ENCODE results near the gene KRTAP10-6. TPM values are rescaled to one million over a fixed set of nuclear protein-coding genes. Genes with fewer than 3 reads are reported as not detected.

The KRTAP10-6 gene
- total and polyA plus RNA-seq, 2 of the 8 experiments (the other 6 are each of a cell fraction or from before 2014, with no cell fraction given), result 0.12 TPM; not detected in 1

- peak overlapping the region; percentile 76 for H3K4ac ChIP-seq (replicated peaks; ENCODE audit: insufficient read length, low read depth, low read length)
- peak overlapping the region; percentile 32; the same call in 1 of the 2 replicates for H3K18ac ChIP-seq (ENCODE audit: extremely low read depth, low read length)
- H3K36me3 ChIP-seq (ENCODE audit: control insufficient read depth in 2 of 4, insufficient read depth in 4 of 4, low read length in 3 of 4), result no peaks in the 10 kb centered on the region
- H2BK120ac ChIP-seq (replicated peaks; ENCODE audit: low read depth, low read length), result no peak overlapping the region
- H2BK15ac ChIP-seq (ENCODE audit: low read length), result peak overlapping the region; percentile 72; the same call in 1 of the 2 replicates
- no peak overlapping the region for H2AFZ ChIP-seq (ENCODE audit: low read length)
- H2BK20ac ChIP-seq (ENCODE audit: low read length), result peak overlapping the region; percentile 66; the same call in 1 of the 2 replicates
- no peak overlapping the region for H4K5ac ChIP-seq (ENCODE audit: insufficient read length, low read depth, low read length)
- no peak overlapping the region for H3K56ac ChIP-seq (replicated peaks; ENCODE audit: insufficient read length, low read depth, low read length)
- no peak overlapping the region for H3K4me3 ChIP-seq (ENCODE audit: extremely low read depth in 1 of 4, insufficient read depth in 2 of 4, low read depth in 3 of 4, low read length in 4 of 4)
- no peaks in the 10 kb centered on the region for H3K27me3 ChIP-seq (replicated peaks in 1 of 4; ENCODE audit: control insufficient read depth in 3 of 4, extremely low read depth in 1 of 4, insufficient read depth in 3 of 4, low read length in 3 of 4)
- H3K23me2 ChIP-seq (ENCODE audit: low read depth, low read length), result no peaks in the 10 kb centered on the region
- TF ChIP-seq CBX8 (IDR thresholded peaks at IDR 0.05; ENCODE audit: borderline replicate concordance, low read depth, low read length) (no peak), CTCF (IDR thresholded peaks at IDR 0.05; ENCODE audit: control extremely low read depth in 1 of 3, insufficient read depth in 1 of 3, low read depth in 1 of 3, low read length in 3 of 3) (no peak), KDM5A (IDR thresholded peaks at IDR 0.05; ENCODE audit: low read length) (no peak), RBBP5 (IDR thresholded peaks at IDR 0.05; ENCODE audit: borderline replicate concordance, low read depth, low read length) (no peak), USF2 (IDR thresholded peaks at IDR 0.05; ENCODE audit: low read length) (no peak), ZNF274 (IDR thresholded peaks at IDR 0.05; ENCODE audit: borderline replicate concordance, extremely low read depth, low read length) (no peak), POU5F1 (IDR thresholded peaks at IDR 0.05; ENCODE audit: low read depth, low read length) (no peak), CHD1 (IDR thresholded peaks at IDR 0.05; ENCODE audit: low read depth, low read length) (no peak), EGR1 (IDR thresholded peaks at IDR 0.05; ENCODE audit: borderline replicate concordance, low read depth, low read length) (no peak), JUN (IDR thresholded peaks at IDR 0.05; ENCODE audit: low read depth, low read length) (no peak)
- peak overlapping the region; percentile 45; the same call in 1 of the 2 replicates for H4K8ac ChIP-seq (ENCODE audit: extremely low read depth, insufficient read depth, low read length)
- DNase-seq (ENCODE audit: low read depth in 1 of 2, low spot score in 2 of 2), result peak in 1 of 2 experiments; percentile 45
- no peak overlapping the region for H2AK5ac ChIP-seq (ENCODE audit: low read depth, low read length)
- H3K14ac ChIP-seq (ENCODE audit: insufficient read length), result no peak overlapping the region
- WGBS, 2 experiments (ENCODE audit: extremely low coverage in 1 of 2, insufficient coverage in 1 of 2, insufficient read length in 1 of 2, insufficient replicate concordance in 2 of 2, low coverage in 1 of 2, low lambda C conversion rate in 2 of 2, missing lambda C conversion rate in 1 of 2), result 85% methylated on average over 16 of the region's 16 CpGs; no CpG with 5 or more reads in 1 of the 2 experiments
- H3K4me2 ChIP-seq (ENCODE audit: insufficient read depth in 1 of 2, low read depth in 2 of 2, low read length in 2 of 2), result no peak overlapping the region
- H4K91ac ChIP-seq (replicated peaks; ENCODE audit: insufficient read length, low read length), result peak overlapping the region; percentile 69
- POLR2A ChIA-PET (ENCODE audit: partially characterized antibody), result interaction anchor here (0.7 to 1.7 kb wide), 3 partner anchors 87 to 96 kb away, joined by 3 read pairs; no protein-coding TSS in a partner anchor
- H4K20me1 ChIP-seq (replicated peaks in 1 of 2; ENCODE audit: control insufficient read depth in 1 of 2, insufficient read depth in 2 of 2, low read length in 2 of 2), result peaks cover 0 to 1% of the 10 kb centered on the region in 2 experiments
- peak overlapping the region; percentile 84; the same call in 1 of the 2 replicates for H2BK12ac ChIP-seq (ENCODE audit: low read depth, low read length)
- H2BK5ac ChIP-seq (ENCODE audit: low read depth, low read length), result peak overlapping the region; percentile 60; the same call in 1 of the 2 replicates
- peaks cover 11 to 12% of the 10 kb centered on the region in 2 experiments for H3K9me3 ChIP-seq (ENCODE audit: insufficient read depth in 2 of 2, low read depth in 1 of 2, low read length in 1 of 2)
- CTCF ChIA-PET (ENCODE audit: partially characterized antibody), result interaction anchor here (0.7 to 4.0 kb wide), 10 partner anchors 9 to 183 kb away, joined by 3 to 16 read pairs (median 3); partner anchors contain the start of gene KRTAP10-9
- no peaks in the 10 kb centered on the region for H3K79me2 ChIP-seq (ENCODE audit: control insufficient read depth in 1 of 2, insufficient read depth in 2 of 2, low read length in 2 of 2)
- H3K27ac ChIP-seq (ENCODE audit: low read depth, low read length), result no peak overlapping the region
- peaks cover 0 to 6% (median 2%) of the 10 kb centered on the region in 4 experiments; a peak in 4 of 7 replicates for H3K4me1 ChIP-seq (replicated peaks in 1 of 4; ENCODE audit: control insufficient read depth in 3 of 4, insufficient read depth in 4 of 4, low read length in 3 of 4)
- no peak overlapping the region for H3K23ac ChIP-seq (ENCODE audit: insufficient read length)
- H3K79me1 ChIP-seq (ENCODE audit: low read depth, low read length), result no peaks in the 10 kb centered on the region; the same call in 1 of the 2 replicates
- FAIRE-seq, result no peak
- no peak overlapping the region for H3K9ac ChIP-seq (replicated peaks in 1 of 4; ENCODE audit: extremely low read depth in 1 of 4, low read depth in 3 of 4, low read length in 3 of 4)
Measured at GRCh38 chr21:44616591-44616926, 24.3 kb upstream of the KRTAP10-6 start.
